Measurements from ENCODE around the gene CD151. TPM values are rescaled to one million over a fixed set of nuclear protein-coding genes. Genes with fewer than 3 reads are reported as not detected.
A peak's percentile ranks its signal among the peaks of the same experiment; 100 is the strongest.

CD151 gene
- total RNA-seq, 6 experiments from 2014 or later: 719 to 1,001 (median 755) TPM

DNA sequence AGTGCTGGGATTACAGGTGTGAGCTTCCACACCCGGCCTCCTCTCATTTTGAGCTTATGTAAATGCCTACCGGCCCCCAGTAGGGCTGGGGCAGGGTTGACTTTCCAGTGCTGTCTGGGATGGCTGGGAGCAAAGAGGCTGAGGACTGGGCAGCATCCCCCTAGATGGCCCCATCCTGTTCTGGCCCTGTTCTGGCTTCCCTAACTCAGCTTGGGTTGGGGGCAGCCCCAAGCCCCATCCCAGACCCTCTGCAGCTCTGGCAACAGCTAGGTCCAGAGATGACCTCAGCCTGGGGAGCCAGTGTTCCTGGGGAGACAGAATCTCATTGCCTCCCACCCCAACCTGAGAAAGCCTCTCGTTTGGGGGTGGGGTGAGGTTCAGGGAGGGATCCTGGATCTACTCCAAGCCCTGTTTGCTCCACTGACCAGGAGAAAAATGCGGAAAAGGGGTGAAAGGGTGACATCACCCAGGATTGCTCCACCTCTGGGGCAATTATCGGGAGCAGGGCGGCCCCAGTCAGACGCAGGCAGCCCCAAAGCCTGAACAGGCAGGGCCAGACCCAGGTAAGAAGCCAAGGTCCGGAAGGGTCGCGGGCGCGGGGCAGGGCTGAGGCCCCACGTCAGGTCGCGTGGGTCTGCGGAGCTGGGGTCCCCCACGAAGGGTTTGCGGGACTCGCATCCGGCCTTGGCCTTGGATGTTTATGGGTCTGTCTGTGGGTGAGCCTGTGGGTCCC lies 14.2 kb upstream of the CD151 start, which contains the start of gene PNPLA2:
Gene PNPLA2 (plus strand): TSS at position 519 of the 733 bp plus-strand sequence. CDS start 805 bp downstream, outside the sequence.
- Mint-ChIP-seq H3K27me3 (ENCODE audit: insufficient read depth) (peaks cover 12% of the 10 kb centered on the region), H3K4me1 (ENCODE audit: low read depth) (peaks cover 17% of the 10 kb centered on the region), H3K27ac (peak within 1 kb of the TSS; percentile 88), H3K4me3 (peak within 1 kb of the TSS; percentile 90), H3K9me3 (no peaks in the 10 kb centered on the region), H3K36me3 (ENCODE audit: low read depth) (no peaks in the 10 kb centered on the region)
- TF ChIP-seq, protein P1, sequence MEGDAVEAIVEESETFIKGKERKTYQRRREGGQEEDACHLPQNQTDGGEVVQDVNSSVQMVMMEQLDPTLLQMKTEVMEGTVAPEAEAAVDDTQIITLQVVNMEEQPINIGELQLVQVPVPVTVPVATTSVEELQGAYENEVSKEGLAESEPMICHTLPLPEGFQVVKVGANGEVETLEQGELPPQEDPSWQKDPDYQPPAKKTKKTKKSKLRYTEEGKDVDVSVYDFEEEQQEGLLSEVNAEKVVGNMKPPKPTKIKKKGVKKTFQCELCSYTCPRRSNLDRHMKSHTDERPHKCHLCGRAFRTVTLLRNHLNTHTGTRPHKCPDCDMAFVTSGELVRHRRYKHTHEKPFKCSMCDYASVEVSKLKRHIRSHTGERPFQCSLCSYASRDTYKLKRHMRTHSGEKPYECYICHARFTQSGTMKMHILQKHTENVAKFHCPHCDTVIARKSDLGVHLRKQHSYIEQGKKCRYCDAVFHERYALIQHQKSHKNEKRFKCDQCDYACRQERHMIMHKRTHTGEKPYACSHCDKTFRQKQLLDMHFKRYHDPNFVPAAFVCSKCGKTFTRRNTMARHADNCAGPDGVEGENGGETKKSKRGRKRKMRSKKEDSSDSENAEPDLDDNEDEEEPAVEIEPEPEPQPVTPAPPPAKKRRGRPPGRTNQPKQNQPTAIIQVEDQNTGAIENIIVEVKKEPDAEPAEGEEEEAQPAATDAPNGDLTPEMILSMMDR (IDR thresholded peaks at IDR 0.05): no peak
- peak; percentile 72 for DNase-seq

DNA sequence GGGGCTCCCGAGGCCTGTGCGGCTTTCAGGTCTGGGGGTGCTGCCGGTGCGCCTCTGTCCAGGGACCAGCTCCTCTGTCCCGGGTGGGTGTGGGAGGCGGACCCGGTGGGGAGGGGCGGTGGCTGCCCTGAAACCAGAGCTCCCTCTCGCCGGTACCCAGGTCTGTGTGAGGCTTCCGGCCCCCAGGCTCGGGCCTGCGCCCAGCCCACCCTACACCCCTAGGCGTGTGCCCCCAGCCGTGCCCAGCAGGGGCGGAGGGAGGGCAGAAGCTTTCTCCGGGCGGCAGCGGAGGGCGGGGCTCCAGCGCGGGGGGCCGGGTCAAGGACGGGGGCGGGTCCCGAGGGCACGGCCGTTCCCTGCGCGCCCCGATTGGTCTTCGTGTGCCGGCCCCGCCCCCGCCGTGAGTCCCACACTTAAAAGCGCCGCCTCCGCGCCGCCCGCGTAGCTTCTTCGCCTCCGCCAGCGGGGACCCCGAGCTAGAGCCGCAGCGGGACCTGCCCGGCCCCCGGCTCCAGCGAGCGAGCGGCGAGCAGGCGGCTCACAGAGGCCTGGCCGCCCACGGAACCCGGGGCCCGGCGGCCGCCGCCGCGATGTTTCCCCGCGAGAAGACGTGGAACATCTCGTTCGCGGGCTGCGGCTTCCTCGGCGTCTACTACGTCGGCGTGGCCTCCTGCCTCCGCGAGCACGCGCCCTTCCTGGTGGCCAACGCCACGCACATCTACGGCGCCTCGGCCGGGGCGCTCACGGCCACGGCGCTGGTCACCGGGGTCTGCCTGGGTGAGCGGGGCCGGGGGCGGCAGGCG lies 13.4 kb upstream of the CD151 start:
- Mint-ChIP-seq H3K36me3 (ENCODE audit: low read depth) (no peaks in the 10 kb centered on the region), H3K4me1 (ENCODE audit: low read depth) (peaks cover 17% of the 10 kb centered on the region), H3K9me3 (no peaks in the 10 kb centered on the region), H3K27ac (peak overlapping the region; percentile 88), H3K27me3 (ENCODE audit: insufficient read depth) (peaks cover 8% of the 10 kb centered on the region; the same call in 1 of the 2 replicates), H3K4me3 (peak overlapping the region; percentile 90)
- TF ChIP-seq, protein P1 (IDR thresholded peaks at IDR 0.05): peak; percentile 48
- peak; percentile 67 for DNase-seq

DNA sequence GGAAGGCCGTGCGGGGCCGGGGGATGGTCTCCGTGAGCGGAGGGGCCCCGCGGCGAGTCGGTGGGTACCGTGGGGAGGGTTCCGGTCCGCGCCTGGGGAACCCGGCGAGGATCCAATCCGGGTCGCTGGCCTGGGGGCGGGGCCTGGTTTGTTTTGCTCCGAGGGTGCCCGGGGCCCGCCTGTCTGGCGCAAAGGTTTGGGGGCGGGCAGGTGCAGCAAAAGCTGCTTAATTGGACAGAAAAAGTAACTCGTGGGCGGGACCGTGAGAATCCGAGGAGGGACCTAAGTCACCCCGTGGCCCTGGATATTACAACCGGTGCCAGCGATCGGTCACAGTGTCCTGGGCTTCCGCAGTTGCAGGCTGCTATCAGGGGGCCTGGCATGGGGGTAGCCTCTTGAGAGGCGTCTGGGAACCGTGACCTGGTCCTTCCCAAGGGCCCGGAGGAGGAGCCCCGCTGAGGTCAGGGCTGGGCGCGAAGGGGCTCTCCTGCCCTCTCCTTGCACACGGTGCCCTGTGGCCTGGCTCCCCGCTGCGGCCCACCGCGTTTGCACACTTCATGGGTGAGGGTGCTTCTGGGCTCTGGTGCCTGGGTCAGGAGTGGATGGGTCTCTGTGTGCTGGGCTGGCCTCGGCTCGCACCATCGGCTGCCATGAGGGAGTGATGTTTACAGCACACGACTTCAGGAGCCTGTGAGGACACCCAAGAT lies 12.7 kb upstream of the CD151 start:
- H3K4me3 Mint-ChIP-seq: peak overlapping the region; percentile 90
- TF ChIP-seq, protein P1 (IDR thresholded peaks at IDR 0.05): no peak
- peaks cover 10% of the 10 kb centered on the region; the same call in 1 of the 2 replicates for H3K27me3 Mint-ChIP-seq (ENCODE audit: insufficient read depth)
- peaks cover 17% of the 10 kb centered on the region for H3K4me1 Mint-ChIP-seq (ENCODE audit: low read depth)
- peak; percentile 64 for DNase-seq
- H3K9me3 Mint-ChIP-seq: no peaks in the 10 kb centered on the region
- H3K27ac Mint-ChIP-seq: peak overlapping the region; percentile 70
- peaks cover 3% of the 10 kb centered on the region; the same call in 1 of the 2 replicates for H3K36me3 Mint-ChIP-seq (ENCODE audit: low read depth)

DNA sequence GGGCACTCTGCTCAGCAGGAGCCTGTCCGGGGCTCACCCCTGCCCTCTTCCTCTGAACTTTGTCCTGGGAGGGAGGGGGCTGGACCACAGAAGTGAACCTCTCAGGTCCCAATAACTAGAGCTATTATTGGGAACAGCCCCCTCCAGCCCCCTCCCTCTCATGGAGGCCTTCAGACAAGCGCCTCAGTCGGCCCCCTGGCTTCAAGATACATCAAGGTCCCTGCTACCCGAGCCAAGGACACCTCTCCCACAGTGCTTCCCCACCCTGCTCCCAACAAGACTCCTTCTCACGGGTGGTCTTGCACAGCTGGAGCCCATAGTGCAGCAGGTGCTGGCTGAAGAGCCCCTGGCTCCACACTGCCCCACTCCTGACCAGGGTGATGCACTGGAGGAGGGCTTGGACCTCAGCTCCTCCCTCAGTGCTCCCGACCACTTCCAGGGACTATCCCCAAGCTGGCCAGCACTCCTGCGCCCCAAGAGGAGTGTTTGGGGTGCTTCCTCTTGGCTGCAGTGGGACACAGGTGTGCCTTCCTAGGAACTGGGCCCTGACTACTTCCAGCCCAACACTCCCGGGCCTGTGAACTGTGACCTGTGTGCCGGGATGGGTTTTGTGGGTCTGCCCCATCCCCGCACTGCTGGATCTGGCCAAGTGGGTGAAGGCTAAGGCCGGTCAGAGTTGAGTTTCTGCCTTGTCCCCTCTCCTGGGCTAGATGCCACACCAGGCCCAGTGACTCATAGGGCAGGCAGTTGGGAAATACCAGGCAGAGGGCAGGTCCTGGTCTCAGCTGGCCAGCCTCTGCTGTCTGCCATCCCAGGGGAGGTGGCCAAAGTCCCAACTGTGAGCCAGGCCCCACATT lies 11.9 kb upstream of the CD151 start:
- no peaks in the 10 kb centered on the region for H3K9me3 Mint-ChIP-seq
- H3K36me3 Mint-ChIP-seq (ENCODE audit: low read depth): peaks cover 6% of the 10 kb centered on the region; the same call in 1 of the 2 replicates
- peak overlapping the region; percentile 71 for H3K27ac Mint-ChIP-seq
- TF ChIP-seq, protein P1 (IDR thresholded peaks at IDR 0.05): 0 out of 2 replicates have a peak, but pooled peaks have one; percentile 11
- H3K4me3 Mint-ChIP-seq: peak overlapping the region; percentile 90
- peaks cover 17% of the 10 kb centered on the region for H3K4me1 Mint-ChIP-seq (ENCODE audit: low read depth)
- H3K27me3 Mint-ChIP-seq (ENCODE audit: insufficient read depth): peaks cover 6% of the 10 kb centered on the region; the same call in 1 of the 2 replicates
- peak; percentile 76 for DNase-seq

Measured in HFFc6 (cell line).